HEK293 (cell line): ENCODE results near the gene DDX20.

Experiments used
- CTCF ChIA-PET: fragments of 350-600 bp; formaldehyde crosslinking; extraction: SDS; loops from one replicate; lab custom pipeline; 2021; ENCODE audit warnings: antibody characterized with exemption; lab: Yijun Ruan, JAX
- POLR2A ChIA-PET: fragments of 300-600 bp; formaldehyde crosslinking; extraction: SDS; loops from one replicate; lab custom pipeline; 2020; ENCODE audit warnings: antibody characterized with exemption, inconsistent platforms; lab: Yijun Ruan, JAX
- H3K27ac ChIP-seq: fragments of 200-500 bp; sonication (Bioruptor generic); 2 replicates; pipeline ENCODE4 v1.5.1; 2014; ENCODE audit warnings: low read depth, low read length, control low read depth, inconsistent platforms; ENCODE audit errors: extremely low read depth
- H3K36me3 ChIP-seq, 2 experiments: fragments of 200-500 bp in 1 of 2; sonication (Bioruptor generic) in 1 of 2; 1 replicate in 1 of 2; 2 replicates in 1 of 2; pipeline ENCODE4 v1.5.1; 2014 to 2017; ENCODE audit warnings: inconsistent platforms in 2 of 2, low read length in 2 of 2; ENCODE audit not compliant: control insufficient read depth in 2 of 2, insufficient read depth in 1 of 2
- H3K4me1 ChIP-seq: fragments of 200-500 bp; sonication (Bioruptor generic); 2 replicates; pipeline ENCODE4 v1.5.1; 2014; ENCODE audit warnings: mild to moderate bottlenecking, low read length, inconsistent platforms; ENCODE audit not compliant: control insufficient read depth, insufficient read depth
- H3K4me3 ChIP-seq: 2 replicates; pipeline ENCODE4 v1.5.1; 2011; ENCODE audit warnings: low read depth, mild to moderate bottlenecking, control low read depth, low read length, moderate library complexity
- H3K9me3 ChIP-seq: fragments of 200-500 bp; sonication (Bioruptor generic); 2 replicates; pipeline ENCODE4 v1.5.1; 2014; ENCODE audit warnings: low read depth, low read length, inconsistent platforms; ENCODE audit not compliant: control insufficient read depth, insufficient read depth
- BCL11A ChIP-seq: fragments of 450-650 bp; formaldehyde crosslinking; IDR thresholded peaks from 2 replicates; pipeline ENCODE4 v1.5.1; 2016; ENCODE audit warnings: low read depth, missing biosample characterization, missing genetic modification characterization
- INSM2 ChIP-seq: fragments of 450-650 bp; formaldehyde crosslinking; IDR thresholded peaks from 2 replicates; pipeline ENCODE4 v1.5.1; 2016; ENCODE audit warnings: missing biosample characterization, missing genetic modification characterization
- KLF7 ChIP-seq: fragments of 450-650 bp; formaldehyde crosslinking; IDR thresholded peaks from 2 replicates; pipeline ENCODE4 v1.5.1; 2016; ENCODE audit warnings: missing biosample characterization, missing genetic modification characterization, borderline replicate concordance
- MEIS1 ChIP-seq: sonication (generic); formaldehyde crosslinking; IDR thresholded peaks from 2 replicates; pipeline ENCODE4 v1.8.1; 2022; ENCODE audit warnings: missing genetic modification reagents, mild to moderate bottlenecking, borderline replicate concordance
- OVOL3 ChIP-seq: fragments of 450-650 bp; formaldehyde crosslinking; IDR thresholded peaks from 2 replicates; pipeline ENCODE4 v1.5.1; 2016; ENCODE audit warnings: missing biosample characterization, missing genetic modification characterization
- RBAK ChIP-seq: fragments of 450-650 bp; formaldehyde crosslinking; IDR thresholded peaks from 2 replicates; pipeline ENCODE4 v1.5.1; 2016; ENCODE audit warnings: missing biosample characterization, missing genetic modification characterization
- SCRT1 ChIP-seq: fragments of 450-650 bp; formaldehyde crosslinking; IDR thresholded peaks from 2 replicates; pipeline ENCODE4 v1.5.1; 2016; ENCODE audit warnings: missing biosample characterization, missing genetic modification characterization, borderline replicate concordance
- SP2 ChIP-seq: fragments of 450-650 bp; formaldehyde crosslinking; IDR thresholded peaks from 2 replicates; pipeline ENCODE4 v1.5.1; 2016; ENCODE audit warnings: missing biosample characterization, missing genetic modification characterization
- ZIC2 ChIP-seq: fragments of 450-650 bp; formaldehyde crosslinking; IDR thresholded peaks from 2 replicates; pipeline ENCODE4 v1.5.1; 2016; ENCODE audit warnings: missing biosample characterization, missing genetic modification characterization
- ZNF132 ChIP-seq: fragments of 450-650 bp; formaldehyde crosslinking; IDR thresholded peaks from 2 replicates; pipeline ENCODE4 v1.5.1; 2017; ENCODE audit warnings: missing biosample characterization, missing genetic modification characterization, borderline replicate concordance
- ZNF157 ChIP-seq: fragments of 450-650 bp; formaldehyde crosslinking; IDR thresholded peaks from 2 replicates; pipeline ENCODE4 v1.5.1; 2016; ENCODE audit warnings: missing biosample characterization, missing genetic modification characterization
- ZNF169 ChIP-seq: fragments of 450-650 bp; formaldehyde crosslinking; IDR thresholded peaks from 2 replicates; pipeline ENCODE4 v1.5.1; 2016; ENCODE audit warnings: missing biosample characterization, missing genetic modification characterization
- ZNF175 ChIP-seq: fragments of 450-650 bp; formaldehyde crosslinking; IDR thresholded peaks from 2 replicates; pipeline ENCODE4 v1.5.1; 2016; ENCODE audit warnings: missing biosample characterization, missing genetic modification characterization
- ZNF221 ChIP-seq: fragments of 450-650 bp; formaldehyde crosslinking; IDR thresholded peaks from 2 replicates; pipeline ENCODE4 v1.5.1; 2017; ENCODE audit warnings: missing biosample characterization, missing genetic modification characterization, borderline replicate concordance
- ZNF23 ChIP-seq: fragments of 450-650 bp; formaldehyde crosslinking; IDR thresholded peaks from 2 replicates; pipeline ENCODE4 v1.5.1; 2016; ENCODE audit warnings: missing biosample characterization, missing genetic modification characterization, borderline replicate concordance
- ZNF274 ChIP-seq, 2 experiments: fragments of 200-500 bp in 1 of 2; fragments of 450-650 bp in 1 of 2; sonication (Bioruptor generic) in 1 of 2; formaldehyde crosslinking in 1 of 2; IDR thresholded peaks; 2 replicates each; pipeline versions ENCODE4 v1.5.1 to v1.6.1; 2014 to 2016; ENCODE audit warnings: borderline replicate concordance in 1 of 2, inconsistent platforms in 1 of 2, low read length in 1 of 2, missing biosample characterization in 1 of 2, missing genetic modification characterization in 1 of 2
- ZNF426 ChIP-seq: fragments of 450-650 bp; formaldehyde crosslinking; IDR thresholded peaks from 2 replicates; pipeline ENCODE4 v1.5.1; 2017; ENCODE audit warnings: missing biosample characterization, missing genetic modification characterization, mild to moderate bottlenecking, inconsistent platforms, moderate library complexity
- ZNF585B ChIP-seq: fragments of 450-650 bp; formaldehyde crosslinking; IDR thresholded peaks from 2 replicates; pipeline ENCODE4 v1.5.1; 2016; ENCODE audit warnings: missing biosample characterization, missing genetic modification characterization
- ZNF600 ChIP-seq: fragments of 450-650 bp; formaldehyde crosslinking; IDR thresholded peaks from 2 replicates; pipeline ENCODE4 v1.5.1; 2016; ENCODE audit warnings: missing biosample characterization, missing genetic modification characterization
- ZNF670 ChIP-seq: fragments of 450-650 bp; formaldehyde crosslinking; IDR thresholded peaks from 2 replicates; pipeline ENCODE4 v1.5.1; 2016; ENCODE audit warnings: missing biosample characterization, missing genetic modification characterization, low read depth
- ZNF791 ChIP-seq: fragments of 450-650 bp; formaldehyde crosslinking; IDR thresholded peaks from 2 replicates; pipeline ENCODE4 v1.5.1; 2016; ENCODE audit warnings: missing biosample characterization, missing genetic modification characterization
- TF ChIP-seq, protein P1 (sequence below): sonication (generic); formaldehyde crosslinking; IDR thresholded peaks from 2 replicates; pipeline ENCODE4 v1.8.1; 2022; ENCODE audit warnings: mild to moderate bottlenecking, moderate library complexity, missing genetic modification reagents
- TF ChIP-seq, protein P2 (sequence below): fragments of 450-650 bp; formaldehyde crosslinking; IDR thresholded peaks from 2 replicates; pipeline ENCODE4 v1.5.1; 2016; ENCODE audit warnings: missing biosample characterization, missing genetic modification characterization

Gene DDX20

GRCh38 chr1:111811891-111812290 is 56.2 kb downstream of the DDX20 start:
- H3K4me1 ChIP-seq, result no peaks in the 10 kb centered on the region

GRCh38 chr1:111812306-111812705 is 56.6 kb downstream of the DDX20 start:
- no peak for TF ChIP-seq SP2 (tag by site-specific recombination)
- TF ChIP-seq ZNF600 (tag by site-specific recombination), result no peak
- TF ChIP-seq, protein P1, sequence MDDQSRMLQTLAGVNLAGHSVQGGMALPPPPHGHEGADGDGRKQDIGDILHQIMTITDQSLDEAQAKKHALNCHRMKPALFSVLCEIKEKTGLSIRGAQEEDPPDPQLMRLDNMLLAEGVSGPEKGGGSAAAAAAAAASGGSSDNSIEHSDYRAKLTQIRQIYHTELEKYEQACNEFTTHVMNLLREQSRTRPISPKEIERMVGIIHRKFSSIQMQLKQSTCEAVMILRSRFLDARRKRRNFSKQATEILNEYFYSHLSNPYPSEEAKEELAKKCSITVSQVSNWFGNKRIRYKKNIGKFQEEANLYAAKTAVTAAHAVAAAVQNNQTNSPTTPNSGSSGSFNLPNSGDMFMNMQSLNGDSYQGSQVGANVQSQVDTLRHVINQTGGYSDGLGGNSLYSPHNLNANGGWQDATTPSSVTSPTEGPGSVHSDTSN (CRISPR knock-in tag), result no peak
- no peak for TF ChIP-seq ZNF23 (tag by site-specific recombination)
- no peak for TF ChIP-seq ZNF132 (tag by site-specific recombination)
- no peak for TF ChIP-seq SCRT1 (tag by site-specific recombination)
- no peak for TF ChIP-seq MEIS1 (CRISPR knock-in tag)
- no peak for TF ChIP-seq INSM2 (tag by site-specific recombination)
- TF ChIP-seq KLF7 (tag by site-specific recombination), result no peak
- TF ChIP-seq RBAK (tag by site-specific recombination), result no peak
- no peak for TF ChIP-seq OVOL3 (tag by site-specific recombination)
- no peak for TF ChIP-seq ZNF791 (tag by site-specific recombination)
- TF ChIP-seq ZNF169 (tag by site-specific recombination), result no peak
- TF ChIP-seq ZNF175 (tag by site-specific recombination), result no peak
- TF ChIP-seq ZNF274 (IDR thresholded peaks at IDR 0.05; ENCODE audit: low read length), result no peak
- no peak for TF ChIP-seq ZNF274 (tag by site-specific recombination; IDR thresholded peaks at IDR 0.05; ENCODE audit: borderline replicate concordance)
- TF ChIP-seq, protein P2, sequence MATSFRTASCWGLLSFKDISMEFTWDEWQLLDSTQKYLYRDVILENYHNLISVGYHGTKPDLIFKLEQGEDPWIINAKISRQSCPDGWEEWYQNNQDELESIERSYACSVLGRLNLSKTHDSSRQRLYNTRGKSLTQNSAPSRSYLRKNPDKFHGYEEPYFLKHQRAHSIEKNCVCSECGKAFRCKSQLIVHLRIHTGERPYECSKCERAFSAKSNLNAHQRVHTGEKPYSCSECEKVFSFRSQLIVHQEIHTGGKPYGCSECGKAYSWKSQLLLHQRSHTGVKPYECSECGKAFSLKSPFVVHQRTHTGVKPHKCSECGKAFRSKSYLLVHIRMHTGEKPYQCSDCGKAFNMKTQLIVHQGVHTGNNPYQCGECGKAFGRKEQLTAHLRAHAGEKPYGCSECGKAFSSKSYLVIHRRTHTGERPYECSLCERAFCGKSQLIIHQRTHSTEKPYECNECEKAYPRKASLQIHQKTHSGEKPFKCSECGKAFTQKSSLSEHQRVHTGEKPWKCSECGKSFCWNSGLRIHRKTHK (tag by site-specific recombination), result no peak
- no peak overlapping the region for H3K4me3 ChIP-seq
- CTCF ChIA-PET, result no interaction called here

More at GRCh38 chr1:111811891-111812290, 56.2 kb downstream of the DDX20 start:
- TF ChIP-seq ZNF221 (tag by site-specific recombination) (no peak), BCL11A (no peak), ZNF23 (tag by site-specific recombination) (no peak), ZIC2 (tag by site-specific recombination) (no peak), ZNF670 (no peak), ZNF157 (no peak), ZNF585B (no peak), ZNF426 (tag by site-specific recombination) (no peak)
- H3K4me3 ChIP-seq, result no peak overlapping the region
- ChIA-PET CTCF (no interaction called here), POLR2A (no interaction called here)
- H3K27ac ChIP-seq, result no peak overlapping the region
- no peaks in the 10 kb centered on the region for H3K36me3 ChIP-seq
- H3K9me3 ChIP-seq, result no peaks in the 10 kb centered on the region

More at GRCh38 chr1:111812306-111812705, 56.6 kb downstream of the DDX20 start:
- no peaks in the 10 kb centered on the region for H3K9me3 ChIP-seq
- H3K4me1 ChIP-seq, result no peaks in the 10 kb centered on the region
- POLR2A ChIA-PET, result no interaction called here
- H3K36me3 ChIP-seq, result no peaks in the 10 kb centered on the region
- no peak overlapping the region for H3K27ac ChIP-seq
